Measurements from ENCODE around the gene AP3S2. TPM values are rescaled to one million over a fixed set of nuclear protein-coding genes. Genes with fewer than 3 reads are reported as not detected.

AP3S2 gene
- total RNA-seq, 1 donor from 2014 or later, result 32.2 TPM

DNA sequence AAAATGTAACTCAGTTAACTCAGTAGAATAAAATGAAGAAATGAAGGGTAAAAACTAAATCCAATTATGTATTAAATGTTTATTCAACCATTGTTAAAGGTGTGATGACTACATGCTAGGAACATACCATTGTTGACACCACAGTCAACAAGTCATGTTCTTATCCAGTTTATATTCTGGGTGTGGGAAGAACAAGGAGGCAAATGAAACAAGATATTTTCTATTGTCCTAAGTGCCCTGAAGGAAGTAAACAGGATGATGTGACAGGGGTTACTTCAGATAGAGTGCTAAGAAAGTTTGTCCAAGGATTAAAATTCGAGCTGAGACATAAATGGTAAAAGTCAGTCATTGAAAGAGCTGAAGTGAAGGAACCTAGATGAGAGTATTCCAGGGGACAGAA, 13.1 kb downstream of the AP3S2 start:
- no peak for TF ChIP-seq CTCF (conservative IDR thresholded peaks at IDR 0.05)
- H3K27ac Mint-ChIP-seq, result no peak overlapping the region
- H3K4me1 Mint-ChIP-seq (ENCODE audit: unreplicated experiment), result no peaks in the 10 kb centered on the region
- H3K27me3 Mint-ChIP-seq, result no peaks in the 10 kb centered on the region
- no peak overlapping the region for H3K4me3 Mint-ChIP-seq
- no peaks in the 10 kb centered on the region for H3K9me3 Mint-ChIP-seq
- DNase-seq (ENCODE audit: extremely low spot score, unreplicated experiment), result no peak
- H3K36me3 Mint-ChIP-seq, result no peaks in the 10 kb centered on the region

DNA sequence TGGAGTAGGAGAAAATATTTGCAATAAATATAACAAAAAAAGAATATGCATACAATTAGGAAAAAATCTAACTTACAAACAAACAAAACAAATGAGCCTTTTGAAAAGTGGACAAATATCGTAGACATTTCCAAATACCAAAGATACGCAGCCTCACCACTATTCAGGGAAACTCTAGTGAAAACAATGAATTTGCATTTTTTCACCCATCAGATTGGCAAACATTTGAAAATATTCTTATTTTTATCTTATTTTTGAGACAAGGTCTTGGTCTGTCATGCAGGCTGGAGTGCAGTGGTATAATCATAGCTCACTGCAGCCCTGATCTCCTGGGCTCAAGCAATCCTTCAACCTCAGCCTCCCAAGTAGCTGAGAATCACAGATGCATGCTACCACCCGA, 15.5 kb downstream of the AP3S2 start:
- Mint-ChIP-seq H3K4me1 (ENCODE audit: unreplicated experiment) (no peaks in the 10 kb centered on the region), H3K36me3 (no peaks in the 10 kb centered on the region), H3K27me3 (no peaks in the 10 kb centered on the region), H3K4me3 (no peak overlapping the region), H3K9me3 (no peaks in the 10 kb centered on the region), H3K27ac (no peak overlapping the region)
- DNase-seq (ENCODE audit: extremely low spot score, unreplicated experiment), result no peak
- no peak for TF ChIP-seq CTCF (conservative IDR thresholded peaks at IDR 0.05)

DNA sequence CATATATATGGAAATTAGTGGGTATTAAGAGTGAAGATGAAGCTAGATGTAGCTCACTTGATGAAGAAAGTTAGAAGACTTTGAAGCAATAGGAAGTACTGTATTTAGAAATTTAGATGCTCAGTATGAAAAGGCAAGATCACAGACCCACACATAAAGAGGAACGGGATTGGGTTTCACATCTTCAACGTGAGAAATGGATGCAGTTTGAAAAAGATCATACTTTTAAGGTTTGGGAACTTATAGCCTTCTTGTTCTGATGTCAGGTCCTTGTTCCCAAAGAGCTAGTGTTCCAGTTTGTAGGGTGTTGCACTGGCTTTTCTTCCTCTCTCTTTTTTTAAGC, 16.7 kb downstream of the AP3S2 start:
- no peak for DNase-seq (ENCODE audit: extremely low spot score, unreplicated experiment)
- Mint-ChIP-seq H3K27me3 (no peaks in the 10 kb centered on the region), H3K4me3 (no peak overlapping the region), H3K9me3 (no peaks in the 10 kb centered on the region), H3K27ac (no peak overlapping the region), H3K4me1 (ENCODE audit: unreplicated experiment) (no peaks in the 10 kb centered on the region), H3K36me3 (no peaks in the 10 kb centered on the region)
- no peak for TF ChIP-seq CTCF (conservative IDR thresholded peaks at IDR 0.05)

DNA sequence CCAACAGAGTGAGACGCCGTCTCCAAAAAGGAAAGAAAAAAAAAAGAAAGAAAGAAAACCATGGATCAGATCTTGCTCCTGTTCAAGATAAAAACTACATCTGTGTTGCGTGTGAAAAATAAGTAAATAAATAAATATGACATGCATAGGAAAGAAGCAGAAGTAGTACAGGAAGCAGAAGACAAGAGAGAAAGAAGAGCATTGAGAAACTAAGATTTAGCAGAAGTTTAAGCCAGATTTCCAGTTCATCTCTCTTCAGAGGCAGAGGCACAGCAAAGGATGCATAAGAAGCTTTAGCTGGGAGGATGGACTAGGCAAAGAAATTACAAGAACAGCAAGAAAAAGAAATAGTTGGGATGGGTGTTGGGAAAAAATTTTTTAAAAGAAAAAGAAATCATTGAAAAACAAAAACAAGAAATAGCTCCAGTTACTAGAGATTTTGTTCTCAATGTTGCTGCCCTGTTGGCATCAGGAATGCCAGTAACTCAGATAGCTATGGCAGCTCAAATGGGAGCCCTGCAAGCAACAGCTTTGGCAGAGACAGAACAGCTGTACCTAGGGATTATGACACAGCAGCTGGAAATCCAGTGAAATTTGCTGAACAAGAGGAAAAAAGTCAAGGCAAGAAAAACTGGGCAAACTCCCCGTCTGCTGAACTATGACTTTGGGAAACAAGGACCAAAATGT, 17.3 kb downstream of the AP3S2 start:
- H3K36me3 Mint-ChIP-seq, result peaks cover under 1% of the 10 kb centered on the region
- H3K27ac Mint-ChIP-seq, result no peak overlapping the region
- H3K27me3 Mint-ChIP-seq, result no peaks in the 10 kb centered on the region
- DNase-seq (ENCODE audit: extremely low spot score, unreplicated experiment), result no peak
- no peak for TF ChIP-seq CTCF (conservative IDR thresholded peaks at IDR 0.05)
- no peaks in the 10 kb centered on the region for H3K9me3 Mint-ChIP-seq
- no peaks in the 10 kb centered on the region for H3K4me1 Mint-ChIP-seq (ENCODE audit: unreplicated experiment)
- H3K4me3 Mint-ChIP-seq, result no peak overlapping the region

GRCh38 chr15:89875741-89876140, 18.1 kb downstream of the AP3S2 start:
- Mint-ChIP-seq H3K9me3 (no peaks in the 10 kb centered on the region), H3K4me3 (no peak overlapping the region), H3K4me1 (ENCODE audit: unreplicated experiment) (no peaks in the 10 kb centered on the region), H3K27me3 (no peaks in the 10 kb centered on the region), H3K36me3 (peaks cover 5% of the 10 kb centered on the region), H3K27ac (no peak overlapping the region)
- no peak for DNase-seq (ENCODE audit: extremely low spot score, unreplicated experiment)
- no peak for TF ChIP-seq CTCF (conservative IDR thresholded peaks at IDR 0.05)

Data from type B pancreatic cell (in vitro differentiated cells).